Dendritic cell treated with granulocyte-macrophage colony-stimulating factor and Interleukin-4, amounts not matched to agents 40 ng/mL and 50 ng/mL, for 4 days (primary cell): ENCODE measurements around the gene DUOXA1.

Experiments
- H3K27ac Mint-ChIP-seq: one replicate; pipeline ENCODE4 v1.8.0; 2022; ENCODE audit warnings: mild to moderate bottlenecking, mixed read lengths
- H3K27me3 Mint-ChIP-seq: one replicate; pipeline ENCODE4 v1.8.0; 2022; ENCODE audit warnings: mild to moderate bottlenecking, mixed read lengths
- H3K36me3 Mint-ChIP-seq: one replicate; pipeline ENCODE4 v1.8.0; 2022; ENCODE audit warnings: low read depth, mixed read lengths
- H3K4me1 Mint-ChIP-seq: one replicate; pipeline ENCODE4 v1.8.0; 2022; ENCODE audit warnings: low read depth, mixed read lengths
- H3K4me3 Mint-ChIP-seq: one replicate; pipeline ENCODE4 v1.8.0; 2022; ENCODE audit warnings: mild to moderate bottlenecking, moderate library complexity, mixed read lengths
- H3K9me3 Mint-ChIP-seq: one replicate; pipeline ENCODE4 v1.8.0; 2022; ENCODE audit warnings: mixed read lengths
- intact Hi-C: fragments of 100-400 bp; cut with micrococcal nuclease; formaldehyde crosslinking; loops from one replicate; pipeline ENCODE4 v1.15.0; 2022

The DUOXA1 gene

GRCh38 chr15:45163508-45163856 lies 33.8 kb upstream of the DUOXA1 start:
- no peaks in the 10 kb centered on the region for H3K27me3 Mint-ChIP-seq
- H3K4me1 Mint-ChIP-seq: peaks cover 78% of the 10 kb centered on the region
- H3K36me3 Mint-ChIP-seq: peaks cover 40% of the 10 kb centered on the region
- peak overlapping the region; percentile 47 for H3K4me3 Mint-ChIP-seq
- H3K27ac Mint-ChIP-seq: peak overlapping the region; percentile 93
- H3K9me3 Mint-ChIP-seq: no peaks in the 10 kb centered on the region
- intact Hi-C loops: loop anchor here (5.0 kb wide), 1 partner anchor 36 kb away; the partner anchor contains the start of genes DUOX1 and DUOXA1

DNA sequence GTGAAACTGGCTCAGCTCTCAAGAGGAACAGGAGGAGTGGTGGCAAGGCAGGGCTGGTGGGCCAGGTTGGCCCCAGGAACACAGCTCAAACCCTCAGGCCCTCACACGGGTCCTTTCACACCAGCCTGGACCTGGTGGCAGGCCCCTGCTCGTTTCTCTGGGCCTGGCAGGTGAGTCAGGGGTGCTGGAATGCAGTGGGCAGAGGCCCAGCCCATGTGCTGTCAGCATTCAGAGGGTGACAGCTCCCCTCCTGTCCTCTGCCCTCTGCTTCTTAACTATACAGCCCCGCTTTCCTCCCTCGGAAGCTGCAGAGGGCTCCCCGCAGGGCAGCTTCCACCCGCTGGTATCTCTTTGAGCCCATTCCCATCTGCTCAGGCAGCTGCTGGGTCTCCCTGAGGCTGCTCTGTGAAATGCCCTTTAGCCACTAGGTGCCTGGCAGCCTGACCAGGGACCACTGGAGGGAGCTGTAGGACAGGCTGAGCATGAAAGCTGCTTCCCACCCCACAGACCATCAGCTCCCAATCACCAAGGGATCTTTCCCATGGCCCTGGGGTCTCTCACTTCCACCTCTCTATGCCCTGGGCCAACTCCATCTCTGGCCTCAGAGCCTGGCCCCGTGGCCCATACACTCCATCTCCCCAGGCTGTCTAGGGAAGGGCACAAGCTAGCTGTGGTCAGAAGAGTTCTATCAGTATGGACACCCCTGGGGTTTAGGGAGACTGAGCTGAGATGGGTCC lies 33.3 kb upstream of the DUOXA1 start:
- peaks cover 39% of the 10 kb centered on the region for H3K36me3 Mint-ChIP-seq
- H3K27ac Mint-ChIP-seq: peak overlapping the region; percentile 93
- intact Hi-C loops: loop anchor here (5.0 kb wide), 1 partner anchor 36 kb away; the partner anchor contains the start of genes DUOX1 and DUOXA1
- no peaks in the 10 kb centered on the region for H3K27me3 Mint-ChIP-seq
- peaks cover 79% of the 10 kb centered on the region for H3K4me1 Mint-ChIP-seq
- H3K9me3 Mint-ChIP-seq: no peaks in the 10 kb centered on the region
- peak overlapping the region; percentile 69 for H3K4me3 Mint-ChIP-seq

- Mint-ChIP-seq H3K9me3 (no peaks in the 10 kb centered on the region), H3K27me3 (no peaks in the 10 kb centered on the region), H3K4me3 (no peak overlapping the region), H3K36me3 (peaks cover 39% of the 10 kb centered on the region), H3K27ac (peak overlapping the region; percentile 93), H3K4me1 (peaks cover 86% of the 10 kb centered on the region)
- intact Hi-C loops: loop anchor here (5.0 kb wide), 1 partner anchor 34 kb away; the partner anchor contains the start of genes DUOX1 and DUOXA1
Observed at GRCh38 chr15:45161666-45162065, 32.0 kb upstream of the DUOXA1 start.

- H3K4me1 Mint-ChIP-seq: peaks cover 91% of the 10 kb centered on the region
- H3K36me3 Mint-ChIP-seq: peaks cover 35% of the 10 kb centered on the region
- intact Hi-C loops: no loop called here
- H3K27me3 Mint-ChIP-seq: no peaks in the 10 kb centered on the region
- H3K9me3 Mint-ChIP-seq: no peaks in the 10 kb centered on the region
- H3K27ac Mint-ChIP-seq: peak overlapping the region; percentile 93
- H3K4me3 Mint-ChIP-seq: no peak overlapping the region
Observed at GRCh38 chr15:45157974-45158373, 28.3 kb upstream of the DUOXA1 start.

GRCh38 chr15:45156744-45157455 lies 27.2 kb upstream of the DUOXA1 start:
- peaks cover 42% of the 10 kb centered on the region for H3K36me3 Mint-ChIP-seq
- H3K27ac Mint-ChIP-seq: peak overlapping the region; percentile 93
- peaks cover 81% of the 10 kb centered on the region for H3K4me1 Mint-ChIP-seq
- intact Hi-C loops: no loop called here
- H3K9me3 Mint-ChIP-seq: no peaks in the 10 kb centered on the region
- H3K4me3 Mint-ChIP-seq: peak overlapping the region; percentile 31
- no peaks in the 10 kb centered on the region for H3K27me3 Mint-ChIP-seq

DNA sequence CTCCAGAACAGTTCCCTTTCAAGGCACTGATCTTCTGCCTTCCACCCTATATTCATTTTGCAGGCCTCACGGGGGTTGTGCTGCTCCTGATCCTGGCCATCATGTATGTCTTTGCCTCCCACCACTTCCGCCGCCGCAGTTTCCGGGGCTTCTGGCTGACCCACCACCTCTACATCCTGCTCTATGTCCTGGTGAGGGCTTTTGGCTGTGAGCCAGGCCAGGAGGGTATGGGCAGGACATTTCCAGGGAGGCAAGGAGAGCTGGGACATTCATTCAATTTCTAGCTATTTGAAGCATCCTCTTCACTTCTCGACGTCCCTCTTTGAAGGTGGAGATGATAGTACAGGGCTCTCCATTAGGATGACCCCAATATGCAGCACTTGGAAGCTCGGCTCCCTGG lies 26.1 kb upstream of the DUOXA1 start:
- no peaks in the 10 kb centered on the region for H3K27me3 Mint-ChIP-seq
- intact Hi-C loops: no loop called here
- H3K4me3 Mint-ChIP-seq: no peak overlapping the region
- H3K9me3 Mint-ChIP-seq: no peaks in the 10 kb centered on the region
- H3K27ac Mint-ChIP-seq: peak overlapping the region; percentile 93
- H3K36me3 Mint-ChIP-seq: peaks cover 47% of the 10 kb centered on the region
- H3K4me1 Mint-ChIP-seq: peaks cover 73% of the 10 kb centered on the region

- Mint-ChIP-seq H3K4me3 (no peak overlapping the region), H3K9me3 (no peaks in the 10 kb centered on the region), H3K4me1 (peaks cover 40% of the 10 kb centered on the region), H3K36me3 (peaks cover 65% of the 10 kb centered on the region), H3K27ac (peak overlapping the region; percentile 93), H3K27me3 (no peaks in the 10 kb centered on the region)
- intact Hi-C loops: no loop called here
Observed at GRCh38 chr15:45151998-45152828, 22.5 kb upstream of the DUOXA1 start.

GRCh38 chr15:45150997-45151396 lies 21.3 kb upstream of the DUOXA1 start:
- Mint-ChIP-seq H3K9me3 (no peaks in the 10 kb centered on the region), H3K36me3 (peaks cover 62% of the 10 kb centered on the region), H3K4me1 (peaks cover 30% of the 10 kb centered on the region), H3K27ac (no peak overlapping the region), H3K27me3 (peaks cover under 1% of the 10 kb centered on the region), H3K4me3 (no peak overlapping the region)
- intact Hi-C loops: no loop called here

GRCh38 chr15:45150481-45150880 lies 20.8 kb upstream of the DUOXA1 start:
- Mint-ChIP-seq H3K27ac (no peak overlapping the region), H3K4me3 (no peak overlapping the region), H3K4me1 (peaks cover 25% of the 10 kb centered on the region), H3K9me3 (no peaks in the 10 kb centered on the region), H3K27me3 (peaks cover 2% of the 10 kb centered on the region), H3K36me3 (peaks cover 64% of the 10 kb centered on the region)
- intact Hi-C loops: no loop called here

GRCh38 chr15:45149060-45149459 lies 19.4 kb upstream of the DUOXA1 start:
- Mint-ChIP-seq H3K27me3 (peaks cover 9% of the 10 kb centered on the region), H3K4me1 (peaks cover 11% of the 10 kb centered on the region)
- intact Hi-C loops: no loop called here

GRCh38 chr15:45148076-45149059 lies 18.7 kb upstream of the DUOXA1 start:
- Mint-ChIP-seq H3K9me3 (no peaks in the 10 kb centered on the region), H3K4me3 (no peak overlapping the region), H3K4me1 (peaks cover 4% of the 10 kb centered on the region), H3K36me3 (peaks cover 81% of the 10 kb centered on the region), H3K27ac (no peak overlapping the region), H3K27me3 (peaks cover 9% of the 10 kb centered on the region)
- intact Hi-C loops: no loop called here

More at GRCh38 chr15:45149060-45149459, 19.4 kb upstream of the DUOXA1 start:
- H3K36me3 Mint-ChIP-seq: peaks cover 78% of the 10 kb centered on the region
- H3K9me3 Mint-ChIP-seq: no peaks in the 10 kb centered on the region
- no peak overlapping the region for H3K4me3 Mint-ChIP-seq
- H3K27ac Mint-ChIP-seq: no peak overlapping the region

DNA sequence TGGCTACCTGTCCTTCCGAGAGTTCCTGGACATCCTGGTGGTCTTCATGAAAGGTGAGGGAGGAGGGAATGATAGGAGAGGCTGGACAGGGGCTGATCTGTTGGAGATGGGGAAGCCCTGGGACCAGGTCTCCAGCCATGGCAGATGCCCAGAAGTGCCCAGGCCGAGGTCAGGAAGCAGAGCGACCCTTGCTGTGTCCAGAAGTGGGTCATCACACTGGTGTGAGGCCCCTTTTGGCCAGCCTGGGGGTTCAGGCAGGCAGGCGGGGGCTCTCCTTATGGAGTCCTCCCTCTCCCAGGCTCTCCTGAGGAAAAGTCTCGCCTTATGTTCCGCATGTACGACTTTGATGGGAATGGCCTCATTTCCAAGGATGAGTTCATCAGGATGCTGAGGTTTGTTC lies 17.9 kb upstream of the DUOXA1 start:
- intact Hi-C loops: no loop called here
- no peak overlapping the region for H3K4me3 Mint-ChIP-seq

DNA sequence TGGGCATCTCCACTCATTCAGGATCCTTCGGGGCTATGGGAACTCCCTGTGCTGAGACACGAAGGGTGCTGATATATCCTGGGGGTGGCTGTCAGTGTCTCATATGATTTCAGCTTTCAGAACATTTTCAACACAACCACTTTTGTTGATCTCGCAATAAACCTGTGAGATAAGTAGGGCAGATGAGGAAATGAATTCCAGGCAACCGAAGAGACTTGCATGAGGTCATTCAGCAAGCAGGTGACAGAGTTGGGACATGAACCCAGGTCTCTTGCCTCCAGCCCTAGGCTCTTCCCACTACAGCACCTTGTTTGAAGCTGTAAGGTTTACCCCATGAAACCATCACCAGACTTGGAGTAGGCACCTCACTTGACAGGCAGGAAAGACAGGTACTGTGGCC lies 16.7 kb upstream of the DUOXA1 start:
- H3K27ac Mint-ChIP-seq: no peak overlapping the region
- H3K4me3 Mint-ChIP-seq: no peak overlapping the region
- peaks cover 5% of the 10 kb centered on the region for H3K4me1 Mint-ChIP-seq
- H3K27me3 Mint-ChIP-seq: peaks cover 11% of the 10 kb centered on the region
- no peaks in the 10 kb centered on the region for H3K9me3 Mint-ChIP-seq
- peaks cover 81% of the 10 kb centered on the region for H3K36me3 Mint-ChIP-seq
- intact Hi-C loops: no loop called here

More for the DNA sequence above, 17.9 kb upstream of the DUOXA1 start:
- no peaks in the 10 kb centered on the region for H3K9me3 Mint-ChIP-seq
- H3K36me3 Mint-ChIP-seq: peaks cover 81% of the 10 kb centered on the region
- peaks cover 3% of the 10 kb centered on the region for H3K4me1 Mint-ChIP-seq
- H3K27ac Mint-ChIP-seq: no peak overlapping the region
- H3K27me3 Mint-ChIP-seq: peaks cover 9% of the 10 kb centered on the region
